HL-60 (cell line): ENCODE measurements around the gene ZSCAN1.

Experiments used
- DNase-seq, 2 experiments: peaks; one replicate each; pipeline ENCODE4 v3.0.0-alpha.2; 2010 to 2020; ENCODE audit warnings: low read depth in 1 of 2, low spot score in 1 of 2
- H3K27ac ChIP-seq: fragments of 250-450 bp; sonication (Bioruptor Pico); replicated peaks from 2 replicates; pipeline ENCODE4 v1.5.1; 2020; ENCODE audit warnings: mild to moderate bottlenecking, moderate library complexity
- H3K27me3 ChIP-seq: fragments of 250-450 bp; sonication (Bioruptor Pico); 2 replicates; pipeline ENCODE4 v1.5.1; 2021; ENCODE audit warnings: mild to moderate bottlenecking, moderate library complexity; ENCODE audit not compliant: insufficient read depth, poor library complexity, severe bottlenecking
- H3K4me3 ChIP-seq: replicated peaks from 2 replicates; pipeline ENCODE4 v1.5.1; 2011; ENCODE audit warnings: mild to moderate bottlenecking, control low read depth, low read length; ENCODE audit not compliant: insufficient read depth
- CTCF ChIP-seq: IDR thresholded peaks from one replicate; pipeline ENCODE4 v1.5.1; 2011; ENCODE audit warnings: low read length, control low read depth, inconsistent platforms; ENCODE audit not compliant: insufficient read depth
- GABPA ChIP-seq: IDR thresholded peaks from 2 replicates; pipeline ENCODE4 v1.6.1; 2012; ENCODE audit warnings: low read depth
- POLR2AphosphoS5 ChIP-seq: IDR thresholded peaks from 2 replicates; pipeline ENCODE4 v1.6.1; 2012; ENCODE audit warnings: low read depth
- REST ChIP-seq: IDR thresholded peaks from 2 replicates; pipeline ENCODE4 v1.6.1; 2012; ENCODE audit warnings: low read depth; ENCODE audit not compliant: insufficient replicate concordance
- SPI1 ChIP-seq: IDR thresholded peaks from 2 replicates; pipeline ENCODE4 v1.6.1; 2012; ENCODE audit warnings: low read depth, mild to moderate bottlenecking, borderline replicate concordance

Gene ZSCAN1

GRCh38 chr19:58060231-58060630 lies 26.4 kb downstream of the ZSCAN1 start:
- Histone ChIP-seq H3K4me3 (no peak overlapping the region), H3K27me3 (no peaks in the 10 kb centered on the region), H3K27ac (no peak overlapping the region)
- TF ChIP-seq SPI1 (no peak), GABPA (no peak), CTCF (no peak), REST (no peak), POLR2AphosphoS5 (no peak)
- no peak for DNase-seq

GRCh38 chr19:58063712-58064111 lies 29.9 kb downstream of the ZSCAN1 start:
- no peak overlapping the region for H3K27ac ChIP-seq
- H3K27me3 ChIP-seq: no peaks in the 10 kb centered on the region
- H3K4me3 ChIP-seq: no peak overlapping the region
- TF ChIP-seq GABPA (no peak), SPI1 (no peak), CTCF (no peak), POLR2AphosphoS5 (no peak), REST (no peak)
- no peak for DNase-seq

GRCh38 chr19:58067240-58067912 lies 33.6 kb downstream of the ZSCAN1 start:
- no peak for DNase-seq
- Histone ChIP-seq H3K4me3 (no peak overlapping the region), H3K27ac (no peak overlapping the region), H3K27me3 (no peaks in the 10 kb centered on the region)
- no peak for TF ChIP-seq POLR2AphosphoS5
- no peak for TF ChIP-seq REST
- no peak for TF ChIP-seq CTCF
- no peak for TF ChIP-seq SPI1
- TF ChIP-seq GABPA: no peak
